ENCODE data around the gene CEP55. TPM values are rescaled to one million over a fixed set of nuclear protein-coding genes. Genes with fewer than 3 reads are reported as not detected.

Gene CEP55
- total RNA-seq, 1 donor from 2014 or later, result 59.3 TPM

- no peak overlapping the region for H3K27ac Mint-ChIP-seq
- H3K9me3 Mint-ChIP-seq, result no peaks in the 10 kb centered on the region
- intact Hi-C loops (cut with micrococcal nuclease), result no loop called here
- no peaks in the 10 kb centered on the region for H3K27me3 Mint-ChIP-seq
- DNase-seq, result no peak
- H3K4me3 Mint-ChIP-seq, result no peak overlapping the region
- H3K4me1 Mint-ChIP-seq, result peaks cover 25% of the 10 kb centered on the region
- H3K36me3 Mint-ChIP-seq (ENCODE audit: low read depth), result peaks cover 3% of the 10 kb centered on the region
These were observed 17.5 kb upstream of the CEP55 start for GRCh38 chr10:93478873-93479272.

DNA sequence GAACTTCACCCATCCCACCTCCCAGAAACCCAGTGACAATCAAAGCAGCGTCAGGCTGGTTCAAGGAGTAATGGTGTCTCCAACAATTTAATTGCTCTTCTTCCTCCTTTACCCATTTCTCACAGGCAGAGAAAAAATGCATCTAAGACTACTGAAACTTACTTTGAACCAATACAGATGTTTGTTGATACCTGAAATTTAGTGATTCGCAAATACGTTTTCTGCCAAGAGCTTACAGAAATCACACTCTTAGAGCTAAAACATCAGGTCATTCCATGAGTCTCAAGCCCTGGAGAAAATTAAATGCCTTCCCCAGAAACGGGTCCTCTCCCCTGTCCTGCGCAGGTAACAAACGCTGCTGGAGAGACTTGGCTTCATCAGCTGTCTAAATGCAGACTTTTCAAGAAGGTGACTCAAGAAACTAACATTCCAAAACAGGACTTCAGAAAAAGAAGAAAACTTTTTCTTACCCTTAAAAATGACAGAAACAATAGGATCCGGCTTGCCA lies 14.7 kb upstream of the CEP55 start:
- Mint-ChIP-seq H3K27ac (peak overlapping the region; percentile 89), H3K27me3 (peaks cover 2% of the 10 kb centered on the region), H3K4me3 (peak overlapping the region; percentile 89), H3K4me1 (peaks cover 23% of the 10 kb centered on the region), H3K36me3 (ENCODE audit: low read depth) (peaks cover 2% of the 10 kb centered on the region), H3K9me3 (no peaks in the 10 kb centered on the region)
- DNase-seq, result no peak
- intact Hi-C loops (cut with micrococcal nuclease), result loop anchor here (1.0 to 10.0 kb wide), 5 partner anchors 15 to 397 kb away; partner anchors contain the start of gene CEP55

DNA sequence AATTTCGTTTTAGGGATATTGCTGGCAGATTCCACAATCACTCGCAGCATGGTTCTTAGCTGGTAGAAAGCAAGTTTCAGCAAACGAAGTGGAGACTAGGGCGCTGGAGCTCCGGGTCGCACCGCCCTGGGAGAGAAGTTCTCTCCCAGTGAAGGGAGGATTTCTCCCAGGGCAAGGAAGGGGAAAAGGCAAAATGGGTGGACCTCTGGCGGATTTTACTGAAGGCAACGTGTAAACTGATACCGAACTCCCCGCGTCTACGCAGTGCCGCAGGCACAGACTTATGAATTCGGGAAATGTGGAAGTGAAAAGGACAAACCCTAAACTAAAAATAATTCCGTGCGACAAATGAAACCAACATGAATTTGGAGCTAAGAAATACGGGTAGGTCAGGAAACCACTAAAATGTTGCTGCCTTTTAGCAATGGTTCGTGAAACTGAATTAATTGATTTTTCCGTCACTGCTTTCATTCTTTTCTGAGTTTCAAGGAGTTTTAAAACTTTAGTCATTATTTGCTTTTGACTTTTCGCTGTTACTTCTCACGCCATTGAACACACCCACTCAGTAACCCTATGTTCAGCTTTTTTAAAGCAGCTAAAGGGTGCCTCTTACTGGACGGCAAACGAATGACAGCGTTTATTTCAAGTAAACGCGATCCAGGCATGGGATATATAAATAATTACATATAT lies 14.1 kb upstream of the CEP55 start, which contains the start of gene MYOF:
Gene MYOF (minus strand): TSS at position 190 of the 690 bp plus-strand sequence. CDS start 140 bp downstream, at position 50.
- H3K9me3 Mint-ChIP-seq, result no peaks in the 10 kb centered on the region
- intact Hi-C loops (cut with micrococcal nuclease), result loop anchor here (1.0 to 10.0 kb wide), 5 partner anchors 14 to 397 kb away; partner anchors contain the start of gene CEP55
- H3K27ac Mint-ChIP-seq, result peak within 1 kb of the TSS; percentile 89
- DNase-seq, result peak; percentile 88
- H3K4me1 Mint-ChIP-seq, result peaks cover 23% of the 10 kb centered on the region
- H3K4me3 Mint-ChIP-seq, result peak within 1 kb of the TSS; percentile 89
- no peaks in the 10 kb centered on the region for H3K36me3 Mint-ChIP-seq (ENCODE audit: low read depth)
- peaks cover 2% of the 10 kb centered on the region for H3K27me3 Mint-ChIP-seq

DNA sequence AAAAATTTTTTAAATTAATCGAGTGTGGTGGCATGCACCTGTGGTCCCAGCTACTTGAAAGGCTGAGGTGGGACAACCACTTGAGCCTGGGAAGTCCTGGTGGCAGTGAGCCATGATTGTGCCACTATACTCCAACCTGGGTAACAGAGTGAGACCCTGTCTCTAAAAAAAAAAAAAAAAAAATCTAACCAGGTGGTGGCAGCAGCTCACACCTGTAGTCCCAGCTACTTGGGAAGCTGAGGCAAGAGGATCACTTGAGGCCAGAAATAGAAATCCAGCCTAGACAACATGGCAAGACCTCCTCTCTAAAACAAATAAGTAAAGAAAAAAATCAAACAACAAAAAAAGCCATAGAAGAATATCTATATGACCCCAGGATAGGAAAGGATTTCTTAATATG lies 10.7 kb upstream of the CEP55 start:
- Mint-ChIP-seq H3K36me3 (ENCODE audit: low read depth) (no peaks in the 10 kb centered on the region), H3K4me1 (peaks cover 18% of the 10 kb centered on the region), H3K27me3 (peaks cover 5% of the 10 kb centered on the region), H3K27ac (no peak overlapping the region), H3K4me3 (no peak overlapping the region), H3K9me3 (no peaks in the 10 kb centered on the region)
- intact Hi-C loops (cut with micrococcal nuclease), result loop anchor here (10.0 kb wide), 1 partner anchor 401 kb away; no protein-coding TSS in a partner anchor
- DNase-seq, result no peak

GRCh38 chr10:93488956-93489528 lies 7.4 kb upstream of the CEP55 start:
- Mint-ChIP-seq H3K36me3 (ENCODE audit: low read depth) (no peaks in the 10 kb centered on the region), H3K9me3 (no peaks in the 10 kb centered on the region), H3K27me3 (peaks cover 5% of the 10 kb centered on the region), H3K27ac (no peak overlapping the region), H3K4me1 (no peaks in the 10 kb centered on the region), H3K4me3 (no peak overlapping the region)
- DNase-seq, result no peak
- intact Hi-C loops (cut with micrococcal nuclease), result loop anchor here (10.0 kb wide), 1 partner anchor 404 kb away; no protein-coding TSS in a partner anchor

GRCh38 chr10:93491602-93492121 lies 4.8 kb upstream of the CEP55 start:
- Mint-ChIP-seq H3K4me1 (peaks cover 5% of the 10 kb centered on the region), H3K36me3 (ENCODE audit: low read depth) (no peaks in the 10 kb centered on the region), H3K27me3 (peaks cover 3% of the 10 kb centered on the region), H3K27ac (no peak overlapping the region), H3K4me3 (no peak overlapping the region), H3K9me3 (no peaks in the 10 kb centered on the region)
- no peak for DNase-seq
- intact Hi-C loops (cut with micrococcal nuclease), result no loop called here

- Mint-ChIP-seq H3K27me3 (peaks cover 3% of the 10 kb centered on the region), H3K4me1 (peaks cover 12% of the 10 kb centered on the region), H3K4me3 (no peak overlapping the region), H3K36me3 (ENCODE audit: low read depth) (peaks cover 3% of the 10 kb centered on the region), H3K9me3 (no peaks in the 10 kb centered on the region), H3K27ac (no peak overlapping the region)
- intact Hi-C loops (cut with micrococcal nuclease), result no loop called here
- no peak for DNase-seq
These were observed 3.2 kb upstream of the CEP55 start for GRCh38 chr10:93493162-93493561.

- H3K4me1 Mint-ChIP-seq, result peaks cover 21% of the 10 kb centered on the region
- no peaks in the 10 kb centered on the region for H3K9me3 Mint-ChIP-seq
- no peaks in the 10 kb centered on the region for H3K27me3 Mint-ChIP-seq
- peaks cover 7% of the 10 kb centered on the region for H3K36me3 Mint-ChIP-seq (ENCODE audit: low read depth)
- no peak overlapping the region for H3K4me3 Mint-ChIP-seq
- H3K27ac Mint-ChIP-seq, result no peak overlapping the region
- DNase-seq, result no peak
- intact Hi-C loops (cut with micrococcal nuclease), result no loop called here
These were observed 1.9 kb upstream of the CEP55 start for GRCh38 chr10:93494494-93494893.

- Mint-ChIP-seq H3K27ac (peak overlapping the region; percentile 81), H3K4me1 (peaks cover 32% of the 10 kb centered on the region), H3K9me3 (no peaks in the 10 kb centered on the region), H3K4me3 (peak overlapping the region; percentile 90), H3K36me3 (ENCODE audit: low read depth) (peaks cover 18% of the 10 kb centered on the region), H3K27me3 (no peaks in the 10 kb centered on the region)
- intact Hi-C loops (cut with micrococcal nuclease), result loop anchor here (1.0 to 5.0 kb wide), 5 partner anchors 13 to 648 kb away; partner anchors contain the start of genes EXOC6, FRA10AC1 and MYOF
- peak; percentile 74 for DNase-seq
These were observed 624 bp upstream of the CEP55 start for GRCh38 chr10:93495654-93496321.

DNA sequence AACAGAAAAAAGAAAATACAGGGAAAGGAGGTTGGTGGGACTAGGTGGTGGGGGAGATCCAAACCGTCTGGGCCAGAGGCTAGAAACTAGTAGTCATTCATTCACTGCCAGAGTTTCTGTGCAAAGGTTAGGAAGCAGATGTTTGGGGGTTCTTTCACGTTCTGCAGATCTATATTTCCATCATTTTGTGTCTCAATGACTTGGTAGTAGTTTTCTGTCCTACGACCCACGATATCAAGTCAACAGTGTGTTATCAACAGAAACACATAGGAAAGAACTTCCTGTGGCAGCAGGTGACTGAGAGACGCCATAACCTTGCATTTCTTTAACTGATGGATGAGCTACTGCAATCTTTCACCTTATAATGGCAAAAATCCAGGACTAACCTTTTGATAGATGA lies 1.8 kb downstream of the CEP55 start:
- Mint-ChIP-seq H3K36me3 (ENCODE audit: low read depth) (peaks cover 25% of the 10 kb centered on the region), H3K27ac (peak overlapping the region; percentile 93), H3K4me3 (peak overlapping the region; percentile 90), H3K27me3 (no peaks in the 10 kb centered on the region), H3K4me1 (peaks cover 49% of the 10 kb centered on the region), H3K9me3 (no peaks in the 10 kb centered on the region)
- intact Hi-C loops (cut with micrococcal nuclease), result loop anchor here (5.0 kb wide), 1 partner anchor 651 kb away; the partner anchor contains the start of gene EXOC6
- DNase-seq, result peak; percentile 67

DNA sequence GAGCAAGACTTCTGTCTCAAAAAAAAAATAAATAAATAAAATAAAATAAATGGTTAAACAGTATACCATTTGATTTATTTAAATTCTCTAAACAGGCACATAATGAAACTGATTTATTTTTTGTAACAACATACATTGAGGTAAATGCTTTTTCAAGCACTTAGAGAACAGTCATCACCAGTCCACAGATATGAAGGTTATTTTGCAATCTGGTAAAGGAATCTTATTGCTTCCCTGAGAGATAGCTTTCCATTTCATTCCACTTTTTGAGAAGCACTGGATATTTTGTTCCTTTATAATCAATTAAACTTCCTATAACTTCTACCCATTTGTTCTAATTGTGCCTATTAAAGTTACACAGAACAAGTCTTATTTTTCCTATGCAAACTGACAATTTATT lies 5.2 kb downstream of the CEP55 start:
- Mint-ChIP-seq H3K9me3 (no peaks in the 10 kb centered on the region), H3K4me1 (peaks cover 60% of the 10 kb centered on the region), H3K4me3 (peak overlapping the region; percentile 5), H3K27ac (no peak overlapping the region), H3K36me3 (ENCODE audit: low read depth) (peaks cover 47% of the 10 kb centered on the region), H3K27me3 (no peaks in the 10 kb centered on the region)
- DNase-seq, result no peak
- intact Hi-C loops (cut with micrococcal nuclease), result no loop called here

- no peaks in the 10 kb centered on the region for H3K27me3 Mint-ChIP-seq
- peak overlapping the region; percentile 86 for H3K27ac Mint-ChIP-seq
- no peaks in the 10 kb centered on the region for H3K9me3 Mint-ChIP-seq
- H3K4me3 Mint-ChIP-seq, result peak overlapping the region; percentile 67
- H3K36me3 Mint-ChIP-seq (ENCODE audit: low read depth), result peaks cover 54% of the 10 kb centered on the region
- peak; percentile 68 for DNase-seq
- intact Hi-C loops (cut with micrococcal nuclease), result no loop called here
- peaks cover 59% of the 10 kb centered on the region for H3K4me1 Mint-ChIP-seq
These were observed 6.7 kb downstream of the CEP55 start for GRCh38 chr10:93503075-93503474.

DNA sequence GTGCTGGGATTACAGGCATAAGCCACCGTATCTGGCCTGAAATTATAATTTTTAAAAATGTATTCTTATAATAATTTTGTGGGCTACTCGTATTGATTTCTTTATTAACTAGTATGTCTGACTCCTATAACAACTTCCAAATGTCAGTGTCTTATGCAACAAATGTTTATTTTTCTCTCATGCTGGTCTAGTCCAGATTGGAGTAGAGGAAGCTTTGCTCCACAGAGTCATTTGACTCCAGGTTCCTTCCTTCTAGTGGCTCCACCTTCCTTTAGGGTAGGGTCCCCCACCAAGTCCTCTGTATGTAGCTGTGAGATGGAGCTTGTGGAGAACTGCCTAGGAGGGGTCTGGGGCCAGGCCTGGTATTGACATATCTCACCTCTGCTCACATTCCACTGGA lies 8.7 kb downstream of the CEP55 start:
- peaks cover 54% of the 10 kb centered on the region for H3K36me3 Mint-ChIP-seq (ENCODE audit: low read depth)
- no peak for DNase-seq
- H3K27me3 Mint-ChIP-seq, result no peaks in the 10 kb centered on the region
- no peaks in the 10 kb centered on the region for H3K9me3 Mint-ChIP-seq
- intact Hi-C loops (cut with micrococcal nuclease), result no loop called here
- peaks cover 53% of the 10 kb centered on the region for H3K4me1 Mint-ChIP-seq
- H3K27ac Mint-ChIP-seq, result peak overlapping the region; percentile 62
- H3K4me3 Mint-ChIP-seq, result no peak overlapping the region
